HG02981 (cell line): ENCODE results near the gene GALNT17.

Experiments
- ATAC-seq: cut with Tn5 transposase; IDR thresholded peaks from one replicate; pipeline ENCODE4 v1.9.1; 2021; ENCODE audit warnings: mild to moderate bottlenecking, moderate library complexity; ENCODE audit not compliant: unreplicated experiment

GALNT17 gene

DNA sequence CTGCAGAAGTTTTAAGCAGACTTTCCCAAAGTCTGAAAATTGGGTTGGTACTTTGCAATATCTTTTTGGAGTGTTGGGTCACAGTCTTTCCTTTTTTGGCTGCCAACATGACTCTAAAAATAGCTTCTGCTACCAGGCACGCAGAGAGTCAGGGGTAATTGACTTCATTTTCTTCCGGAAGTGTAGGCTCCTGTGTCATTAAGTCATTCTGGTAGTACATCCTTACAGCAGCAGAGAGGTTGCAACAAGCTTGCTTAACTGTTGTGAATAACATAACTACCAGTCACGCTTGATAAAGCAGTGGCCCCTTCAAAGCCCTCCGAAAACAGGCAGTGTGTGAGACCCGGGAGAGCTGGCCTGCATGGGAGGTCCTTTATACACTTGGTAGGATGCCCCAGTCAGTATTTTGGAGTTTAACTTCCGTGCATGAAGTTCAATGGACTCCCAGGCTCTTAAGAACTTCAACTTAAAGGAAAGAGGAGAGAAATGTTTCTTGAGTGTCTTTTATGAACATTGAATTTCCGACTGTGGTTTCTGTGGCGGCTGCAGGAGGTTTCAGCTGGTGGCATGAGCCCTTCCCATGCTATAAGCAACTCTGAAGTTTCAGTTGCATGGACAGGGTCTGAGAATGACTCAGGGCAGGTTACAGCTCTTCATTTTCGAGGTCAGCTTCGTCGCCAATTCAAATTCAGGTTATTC is 310.7 kb downstream of the GALNT17 start:
- no peak for ATAC-seq

DNA sequence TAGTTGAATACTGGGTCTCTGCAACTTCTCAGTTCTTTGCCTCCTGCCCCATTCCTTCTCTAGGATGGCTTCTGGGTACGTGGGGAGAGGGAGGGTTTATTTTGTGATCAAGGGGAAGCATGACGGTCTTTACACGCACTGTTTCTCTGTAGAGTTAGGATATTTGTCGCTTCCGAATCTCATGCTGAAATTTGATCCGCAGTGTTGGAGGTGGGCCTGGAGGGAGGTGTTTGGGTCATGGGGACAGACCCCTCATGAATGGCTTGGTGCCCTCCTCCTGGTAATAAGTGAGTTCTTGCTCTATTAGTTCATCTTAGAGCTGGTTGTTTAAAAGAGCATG is 311.2 kb downstream of the GALNT17 start:
- ATAC-seq = no peak

DNA sequence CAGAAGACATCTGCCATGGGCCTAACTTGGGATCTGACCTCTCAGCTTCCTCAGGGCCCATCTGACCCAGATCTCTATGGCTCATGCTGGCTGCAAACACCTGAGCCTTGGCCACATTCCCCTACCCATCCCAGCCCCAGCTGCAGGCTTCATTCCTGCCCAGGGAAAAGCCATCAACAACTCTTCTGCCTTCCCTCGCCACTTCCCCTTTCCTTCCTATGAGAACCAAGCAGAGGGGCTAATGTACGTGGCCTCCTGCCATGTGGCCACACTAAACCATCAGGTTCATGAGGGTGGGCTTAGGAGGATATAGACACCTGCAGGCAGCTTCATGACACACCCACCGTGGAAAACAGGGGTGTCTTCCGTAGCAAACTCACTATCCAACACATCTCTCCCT is 312.2 kb downstream of the GALNT17 start:
- no peak for ATAC-seq

DNA sequence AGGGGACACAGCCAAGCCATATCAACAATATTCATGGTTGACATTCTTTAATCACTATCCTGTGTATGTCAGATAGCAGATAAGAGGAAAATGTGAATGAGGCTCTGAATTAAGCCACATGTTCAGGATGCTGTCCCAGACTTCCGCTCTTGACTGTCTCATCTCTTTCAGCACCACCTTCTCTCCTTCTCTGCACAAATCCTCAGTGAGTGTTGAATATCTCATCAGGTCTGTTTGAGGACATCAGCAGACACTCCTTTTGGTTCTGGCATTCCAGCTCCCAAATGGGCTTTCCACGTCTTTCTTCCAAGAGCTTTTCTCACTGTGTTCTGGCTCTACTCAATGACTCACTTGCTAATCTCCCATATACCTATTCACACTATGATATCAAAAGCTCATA is 321.7 kb downstream of the GALNT17 start:
- ATAC-seq = no peak

DNA sequence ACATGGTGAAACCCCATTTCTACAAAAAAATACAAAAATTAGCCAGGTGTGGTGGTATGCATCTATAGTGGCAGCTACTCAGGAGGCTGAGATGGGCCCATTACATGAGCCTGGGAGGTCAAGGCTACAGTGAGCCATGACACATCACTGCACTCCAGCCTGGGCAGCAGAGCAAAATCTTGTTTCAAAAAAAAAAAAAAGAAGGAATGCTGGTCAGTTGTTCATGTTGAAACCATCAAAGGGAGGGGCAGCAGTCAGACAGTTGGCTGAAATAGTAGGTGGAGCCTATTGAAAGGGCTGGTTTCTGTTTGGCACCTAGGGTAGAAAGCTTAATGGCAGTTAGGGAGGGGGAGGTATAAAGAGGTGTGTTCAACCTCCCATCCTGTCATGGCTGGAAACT is 323.0 kb downstream of the GALNT17 start:
- ATAC-seq = no peak

DNA sequence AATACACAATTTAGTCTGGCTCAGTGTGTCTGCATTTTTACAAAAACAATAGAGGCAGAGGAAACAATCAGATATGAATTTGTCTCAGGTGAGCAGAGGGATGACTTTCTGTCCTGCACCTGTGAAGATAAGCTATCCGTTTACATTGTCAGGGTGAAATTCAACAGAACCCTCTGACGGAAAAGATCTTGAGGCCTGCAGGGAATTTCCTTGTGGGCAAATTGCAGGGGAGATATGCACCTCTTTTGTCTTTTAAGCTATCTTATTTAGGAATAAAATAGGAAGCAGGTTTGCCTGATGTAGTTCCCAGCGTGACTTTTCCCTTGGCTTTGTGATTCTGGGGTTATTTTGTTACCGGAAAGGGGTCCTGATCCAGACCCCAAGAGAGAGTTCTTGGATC is 325.1 kb downstream of the GALNT17 start:
- no peak for ATAC-seq

DNA sequence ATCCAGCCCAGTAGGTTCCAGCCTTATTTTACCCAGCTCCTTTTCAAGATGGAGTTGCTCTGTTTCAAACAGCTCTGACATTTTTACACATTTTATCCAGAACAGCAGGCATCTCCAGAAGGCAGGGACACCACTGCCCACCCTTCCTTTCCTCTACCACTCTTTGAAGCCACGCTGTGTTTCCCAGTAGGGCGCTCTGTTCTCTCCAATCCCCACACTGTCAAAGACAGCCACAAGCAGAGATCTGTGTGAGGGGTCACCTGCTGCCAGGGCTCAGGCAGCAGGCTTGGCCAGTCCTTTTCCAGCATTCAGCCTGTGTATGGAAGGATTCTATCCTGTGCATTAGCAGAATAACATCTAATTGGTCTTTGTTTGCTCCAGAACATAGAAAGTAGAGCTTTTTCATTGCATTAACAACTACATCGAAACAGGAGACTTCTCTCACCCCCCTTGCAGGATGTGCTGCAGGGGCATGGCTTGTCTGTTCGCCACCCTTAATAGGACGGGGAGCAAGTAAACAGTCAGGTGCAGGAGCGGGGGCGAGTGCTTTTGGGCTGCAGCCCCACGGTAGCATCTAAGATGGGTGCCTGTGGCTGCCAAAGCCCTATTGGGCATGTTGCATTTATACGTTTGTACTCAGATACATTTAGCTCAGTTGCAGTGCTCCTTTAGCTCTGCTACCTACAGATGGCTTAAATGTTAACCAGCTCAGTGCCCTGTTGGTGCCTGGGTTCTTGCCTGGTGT is 326.1 kb downstream of the GALNT17 start:
- ATAC-seq = no peak

DNA sequence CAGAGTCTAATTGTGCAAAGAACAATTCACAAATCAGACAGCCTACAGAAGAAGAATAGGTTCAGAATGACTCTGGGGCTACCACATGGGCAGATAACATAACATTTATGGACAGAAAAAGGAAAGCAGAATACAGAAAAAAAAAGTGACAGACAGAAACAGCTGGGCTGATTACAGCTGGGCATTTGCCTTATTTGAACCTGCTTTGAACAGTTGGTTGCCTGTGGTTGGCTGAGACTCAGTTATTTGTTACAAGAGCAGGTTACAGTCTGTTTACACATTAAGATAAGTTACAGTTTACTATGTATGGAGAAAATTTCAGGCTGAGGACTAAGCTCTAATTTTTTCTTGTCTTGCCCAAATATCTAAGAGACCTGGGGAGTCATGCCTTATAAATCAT is 327.2 kb downstream of the GALNT17 start:
- no peak for ATAC-seq

DNA sequence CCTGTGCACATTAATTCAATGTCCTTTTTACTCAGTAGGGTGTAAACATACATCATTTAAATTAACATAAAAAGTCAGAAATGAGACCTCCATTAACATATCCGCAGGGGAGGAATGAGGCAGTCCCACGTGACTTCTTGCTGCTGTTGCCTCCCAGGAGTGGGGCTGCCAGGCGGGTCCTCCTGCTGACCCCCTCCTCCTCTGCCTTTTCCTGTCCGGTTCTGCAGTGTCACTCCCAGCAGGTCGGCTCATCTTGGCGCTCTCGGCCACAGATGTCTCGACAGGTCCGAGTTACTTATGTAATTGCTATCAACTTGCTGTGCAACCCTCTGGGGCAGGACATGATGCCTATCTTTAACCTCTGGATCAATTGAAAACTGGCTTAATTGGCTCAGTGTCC is 329.6 kb downstream of the GALNT17 start:
- no peak for ATAC-seq

DNA sequence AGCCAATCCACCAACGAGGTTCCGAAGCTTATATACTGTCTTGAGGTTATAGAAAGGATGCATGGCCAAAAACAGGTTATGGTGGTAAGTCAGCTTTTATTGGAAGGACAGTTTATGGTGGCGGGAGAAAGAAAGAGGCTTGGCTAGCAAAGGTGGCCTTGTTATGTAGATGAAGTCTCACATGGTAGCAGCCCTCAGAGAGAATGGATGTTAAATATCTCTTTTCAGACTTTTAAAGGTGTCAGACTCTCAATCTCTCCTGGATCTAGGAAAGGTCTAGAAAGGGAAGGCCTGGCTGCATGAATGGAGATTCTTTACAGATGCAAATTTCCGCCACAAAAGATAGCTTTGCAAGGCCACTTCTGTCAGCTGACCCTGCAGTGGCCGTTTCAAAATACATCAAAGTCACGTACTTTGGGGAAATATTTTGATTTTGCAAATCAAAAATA is 333.8 kb downstream of the GALNT17 start:
- ATAC-seq = no peak

DNA sequence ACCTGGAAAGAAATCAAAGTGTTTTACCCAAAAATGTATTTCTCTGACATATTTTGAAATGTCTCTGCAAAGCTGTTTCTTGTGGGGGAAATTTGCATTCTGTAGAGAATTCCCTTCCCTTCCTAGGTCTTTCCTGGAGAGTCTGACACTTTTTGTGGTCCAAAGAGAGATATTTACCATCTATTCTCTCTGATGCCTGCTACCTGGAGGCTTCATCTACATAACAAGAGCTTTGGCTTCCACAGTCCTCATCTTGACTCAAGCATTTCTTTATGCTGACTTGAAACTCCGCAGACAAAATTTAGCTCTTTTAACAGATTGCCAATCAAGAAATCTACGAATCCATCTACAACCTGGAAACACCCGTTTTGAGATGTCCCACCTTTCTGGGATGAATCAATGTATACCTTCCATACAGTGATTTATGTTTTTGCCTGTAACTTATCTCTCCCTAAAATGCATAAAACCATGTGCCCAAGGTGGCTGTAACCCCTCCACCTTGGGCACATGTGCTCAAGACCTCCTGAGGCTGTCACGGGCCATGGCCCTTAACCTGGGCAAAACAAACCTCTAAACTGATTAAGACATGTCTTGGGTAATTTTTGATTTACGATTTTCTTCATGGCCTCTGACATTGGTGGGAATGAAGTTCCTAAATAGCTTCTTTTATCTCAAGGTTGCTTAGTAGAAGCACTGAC is 334.7 kb downstream of the GALNT17 start:
- no peak for ATAC-seq

DNA sequence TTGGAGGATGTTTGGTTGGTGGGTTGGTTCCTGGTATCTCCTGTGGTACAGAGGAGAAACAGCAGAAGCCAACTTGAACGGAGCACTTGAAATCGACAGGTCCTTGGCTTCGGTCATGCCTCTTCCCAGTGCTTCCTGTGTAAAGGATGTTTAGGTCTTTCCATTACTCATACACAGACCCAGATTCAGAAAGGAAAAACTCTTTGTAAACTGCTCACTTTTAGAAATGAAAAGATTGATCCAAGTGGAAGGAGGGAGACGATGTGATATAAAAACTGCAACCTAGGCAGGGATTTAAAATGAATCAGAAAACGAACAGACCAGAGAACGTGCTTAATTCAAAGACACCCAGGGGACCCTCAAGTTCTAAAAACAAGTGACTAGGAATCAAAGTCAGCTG is 338.4 kb downstream of the GALNT17 start:
- ATAC-seq = no peak

DNA sequence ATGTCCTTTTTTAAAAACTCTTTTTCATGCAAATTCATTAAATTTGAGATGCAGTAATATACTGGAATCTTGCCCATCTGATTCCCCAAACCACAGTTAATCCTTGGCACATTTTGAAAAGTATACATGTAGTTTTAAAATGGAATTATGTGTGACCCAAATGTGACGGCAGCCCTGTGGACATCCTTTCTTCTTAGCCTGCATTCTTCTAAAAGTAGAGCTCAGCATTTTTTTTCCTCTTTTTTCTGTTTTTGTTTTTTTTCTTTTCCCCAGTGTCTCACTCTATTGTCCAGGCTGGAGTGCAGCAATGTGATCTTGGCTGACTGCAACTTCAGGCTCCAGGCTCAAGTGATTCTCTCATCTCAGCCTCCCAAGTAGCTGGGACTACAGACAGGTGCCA is 338.9 kb downstream of the GALNT17 start:
- no peak for ATAC-seq

DNA sequence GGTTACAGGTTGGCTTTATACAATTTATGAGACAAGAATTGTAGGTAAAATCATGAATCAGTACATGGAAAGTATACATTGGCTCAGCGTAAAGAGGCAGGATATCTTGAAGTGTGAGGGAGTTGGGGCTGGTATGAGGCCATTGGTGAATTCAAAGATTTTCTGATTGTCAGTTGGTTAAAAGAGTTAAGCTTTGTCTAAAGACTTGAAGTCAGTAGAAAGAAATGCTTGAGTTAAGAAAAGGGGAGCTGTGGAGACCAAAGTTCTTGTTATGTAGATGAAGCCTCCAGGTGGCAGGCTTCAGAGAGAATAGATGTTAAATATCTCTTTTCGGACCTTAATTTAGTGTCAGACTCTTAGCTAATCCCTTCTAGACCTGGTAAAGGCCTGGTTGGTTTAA is 341.0 kb downstream of the GALNT17 start:
- ATAC-seq = no peak

DNA sequence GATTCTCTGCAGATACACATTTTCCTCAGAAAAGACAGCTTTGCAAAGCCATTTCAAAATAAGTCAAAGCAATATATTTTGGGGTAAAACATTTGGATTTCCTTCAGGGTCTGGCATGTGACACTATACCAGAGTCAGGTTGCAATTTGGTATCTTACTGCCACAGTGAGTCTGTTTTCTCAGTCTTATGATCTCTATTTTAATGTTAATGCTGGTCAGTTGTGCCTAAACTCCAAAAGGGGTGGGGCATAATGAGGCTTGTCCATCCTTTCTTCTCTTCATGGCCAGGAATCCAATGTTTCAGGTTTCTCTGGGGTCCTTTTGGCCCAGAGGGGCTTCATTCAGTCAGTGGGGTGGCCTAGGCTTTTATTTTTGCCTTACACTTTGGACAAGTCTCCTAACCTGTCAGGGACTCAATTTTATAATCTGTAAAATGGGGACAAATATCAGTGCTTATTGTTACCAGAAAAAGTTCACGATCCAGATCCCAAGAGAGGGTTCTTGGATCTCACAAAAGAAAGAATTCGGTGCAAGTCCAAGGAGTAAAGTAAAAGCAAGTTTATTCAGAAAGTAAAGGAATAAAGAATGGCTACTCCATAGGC is 341.5 kb downstream of the GALNT17 start:
- no peak for ATAC-seq

DNA sequence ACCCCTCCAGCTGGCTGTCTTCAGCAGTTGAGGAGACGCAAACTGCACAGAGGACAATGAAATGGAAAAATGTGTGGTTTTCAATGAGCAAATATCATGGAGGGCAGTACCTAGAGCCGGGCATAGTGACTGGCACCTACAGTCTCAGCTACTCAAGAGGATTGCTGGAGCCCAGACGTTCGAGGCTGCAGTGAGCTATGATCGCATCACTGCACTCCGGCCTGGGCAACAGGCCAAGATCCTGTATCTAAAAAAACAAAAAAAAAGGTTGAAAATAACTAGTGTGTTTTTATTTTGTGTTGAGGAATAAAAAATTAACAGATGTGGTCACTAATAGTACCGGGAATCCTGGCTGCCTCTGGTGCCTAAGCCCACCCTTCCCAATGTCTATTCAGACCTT is 345.5 kb downstream of the GALNT17 start:
- no peak for ATAC-seq

DNA sequence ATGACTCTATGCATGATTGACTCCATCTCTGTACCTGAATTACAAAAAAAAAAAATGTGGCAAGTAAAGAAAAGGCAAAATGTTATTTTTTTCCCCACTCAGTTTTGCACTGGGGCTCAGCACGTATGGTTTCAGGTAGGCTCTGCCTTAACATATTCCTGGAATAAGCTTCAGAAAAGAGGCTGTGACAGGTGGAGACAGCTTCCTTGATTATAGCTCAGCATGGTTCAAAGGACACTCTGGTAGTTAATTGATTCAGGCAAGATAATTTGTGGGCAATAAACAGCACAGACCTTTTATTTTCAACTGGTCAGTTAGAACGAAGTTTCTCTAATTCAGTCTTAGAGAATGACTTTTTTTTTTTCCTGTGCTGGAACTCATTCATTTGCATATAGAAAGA is 347.3 kb downstream of the GALNT17 start:
- no peak for ATAC-seq

DNA sequence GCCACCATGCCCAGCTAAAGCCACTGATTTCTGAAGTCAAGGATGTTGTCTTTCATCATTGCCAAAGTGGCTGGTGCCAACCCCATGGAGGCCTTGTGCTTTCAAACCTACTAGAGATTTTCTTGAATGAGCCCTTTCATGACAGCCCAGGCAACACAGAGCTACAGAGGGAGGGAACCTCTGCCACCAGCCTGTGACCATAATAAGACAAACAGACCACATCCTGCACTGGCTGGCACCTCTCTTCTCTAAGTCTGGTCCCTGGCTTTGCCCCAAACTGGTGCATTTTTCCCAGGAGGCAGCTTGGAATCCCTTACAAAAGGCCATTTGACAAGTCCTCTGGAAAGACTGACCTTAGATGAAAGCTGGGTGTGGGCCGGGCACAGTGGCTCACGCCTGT is 348.8 kb downstream of the GALNT17 start:
- ATAC-seq = no peak

DNA sequence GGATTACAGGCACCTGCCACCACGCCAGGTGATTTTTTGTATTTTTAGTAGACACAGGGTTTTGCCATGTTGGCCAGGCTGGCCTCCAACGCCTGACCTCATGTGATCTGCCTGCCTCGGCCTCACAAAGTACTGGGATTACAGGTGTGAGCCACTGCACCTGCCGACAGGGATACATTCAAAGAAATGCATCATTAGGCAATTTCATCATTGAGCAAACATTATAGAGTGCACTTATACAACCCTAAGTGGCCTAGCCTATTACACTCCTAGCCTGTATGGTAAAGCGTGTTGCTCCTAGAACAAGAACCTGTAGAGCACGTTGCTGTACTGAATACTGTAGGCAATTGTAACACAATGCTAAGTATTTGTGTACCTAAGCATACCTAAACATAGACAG is 350.3 kb downstream of the GALNT17 start:
- ATAC-seq = no peak

DNA sequence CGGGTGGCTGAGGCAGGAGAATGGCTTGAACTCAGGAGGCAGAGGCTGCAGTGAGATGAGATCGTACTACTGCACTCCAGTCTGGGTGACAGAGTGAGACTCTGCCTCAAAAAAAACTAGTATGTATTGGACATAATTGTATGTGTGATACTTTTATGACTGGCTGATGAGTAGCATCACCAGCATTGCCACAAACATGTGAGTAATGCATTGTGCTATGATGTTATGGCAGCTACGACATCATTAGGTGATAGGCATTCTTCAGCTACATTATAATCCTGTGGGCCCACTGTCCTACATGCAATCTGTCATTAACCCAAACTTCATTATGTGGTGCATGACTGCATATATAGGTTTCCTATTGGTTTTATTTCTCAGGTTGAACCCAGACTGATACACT is 352.4 kb downstream of the GALNT17 start:
- ATAC-seq = no peak

DNA sequence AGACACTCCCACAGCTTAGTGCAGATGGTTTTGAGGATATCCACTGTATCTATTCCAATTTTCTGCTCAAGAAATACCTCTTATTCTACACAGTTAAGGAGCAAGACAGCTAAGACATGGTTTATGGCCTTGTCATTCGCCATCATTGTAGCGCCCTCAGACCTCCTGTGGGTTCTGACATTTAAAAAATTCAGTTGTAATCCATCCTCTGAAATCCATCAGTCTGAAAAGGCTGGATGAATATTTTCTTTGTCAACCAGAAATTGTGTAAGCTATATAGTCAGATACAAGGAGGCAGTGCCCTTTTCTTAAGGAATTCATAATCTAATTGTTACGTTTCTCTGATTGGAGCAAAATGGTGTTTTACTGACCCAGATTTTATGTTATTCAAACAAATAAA is 353.6 kb downstream of the GALNT17 start:
- no peak for ATAC-seq

DNA sequence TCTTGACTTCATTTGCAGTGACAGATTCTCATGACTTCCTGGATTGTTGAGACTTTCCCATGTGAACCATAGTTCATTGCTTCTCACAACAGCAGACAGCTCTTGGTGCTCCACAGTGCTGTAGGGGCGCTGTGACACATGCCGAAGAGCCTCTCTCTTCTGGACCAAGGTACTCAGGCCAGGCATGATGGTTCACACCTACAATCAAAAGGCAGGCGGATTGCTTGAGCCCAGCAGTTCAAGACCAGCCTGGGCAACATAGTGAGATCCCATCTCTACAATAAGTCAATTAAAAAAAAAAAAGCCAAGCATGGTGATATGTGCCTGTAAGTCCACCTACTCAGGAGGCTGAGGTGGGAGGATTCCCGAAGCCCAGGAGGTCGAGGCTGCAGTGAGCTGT is 354.5 kb downstream of the GALNT17 start:
- no peak for ATAC-seq
